ENCODE results near the gene COMMD8. TPM values are rescaled to one million over a fixed set of nuclear protein-coding genes. Genes with fewer than 3 reads are reported as not detected.

The COMMD8 gene
- total RNA-seq, 1 donor from 2014 or later, result 33.7 TPM

- no peaks in the 10 kb centered on the region for H3K36me3 ChIP-seq (ENCODE audit: control insufficient read depth, insufficient read depth, low read length)
- no peak overlapping the region for H3K4me3 ChIP-seq (ENCODE audit: low read depth, low read length)
- TF ChIP-seq CTCF (IDR thresholded peaks at IDR 0.05; ENCODE audit: insufficient read depth, low read length, poor library complexity, severe bottlenecking), result no peak
- no peaks in the 10 kb centered on the region for H3K27me3 ChIP-seq (ENCODE audit: control insufficient read depth, insufficient read depth, low read length)
- DNase-seq (ENCODE audit: low read depth), result no peak
Observed at GRCh38 chr4:47425628-47426027, 37.9 kb downstream of the COMMD8 start.

- no peak for DNase-seq (ENCODE audit: low read depth)
- TF ChIP-seq CTCF (IDR thresholded peaks at IDR 0.05; ENCODE audit: insufficient read depth, low read length, poor library complexity, severe bottlenecking), result no peak
- H3K36me3 ChIP-seq (ENCODE audit: control insufficient read depth, insufficient read depth, low read length), result no peaks in the 10 kb centered on the region
- H3K27me3 ChIP-seq (ENCODE audit: control insufficient read depth, insufficient read depth, low read length), result no peaks in the 10 kb centered on the region
- no peak overlapping the region for H3K4me3 ChIP-seq (ENCODE audit: low read depth, low read length)
Observed at GRCh38 chr4:47419296-47419695, 44.2 kb downstream of the COMMD8 start.

- H3K4me3 ChIP-seq (ENCODE audit: low read depth, low read length), result no peak overlapping the region
- H3K36me3 ChIP-seq (ENCODE audit: control insufficient read depth, insufficient read depth, low read length), result no peaks in the 10 kb centered on the region
- DNase-seq (ENCODE audit: low read depth), result no peak
- TF ChIP-seq CTCF (IDR thresholded peaks at IDR 0.05; ENCODE audit: insufficient read depth, low read length, poor library complexity, severe bottlenecking), result no peak
- no peaks in the 10 kb centered on the region for H3K27me3 ChIP-seq (ENCODE audit: control insufficient read depth, insufficient read depth, low read length)
Observed at GRCh38 chr4:47418147-47418546, 45.4 kb downstream of the COMMD8 start.

- no peaks in the 10 kb centered on the region for H3K27me3 ChIP-seq (ENCODE audit: control insufficient read depth, insufficient read depth, low read length)
- DNase-seq (ENCODE audit: low read depth), result no peak
- TF ChIP-seq CTCF (IDR thresholded peaks at IDR 0.05; ENCODE audit: insufficient read depth, low read length, poor library complexity, severe bottlenecking), result no peak
- no peaks in the 10 kb centered on the region for H3K36me3 ChIP-seq (ENCODE audit: control insufficient read depth, insufficient read depth, low read length)
- no peak overlapping the region for H3K4me3 ChIP-seq (ENCODE audit: low read depth, low read length)
Observed at GRCh38 chr4:47415719-47416118, 47.8 kb downstream of the COMMD8 start.

- TF ChIP-seq CTCF (IDR thresholded peaks at IDR 0.05; ENCODE audit: insufficient read depth, low read length, poor library complexity, severe bottlenecking), result no peak
- DNase-seq (ENCODE audit: low read depth), result peak; percentile 21
- Histone ChIP-seq H3K4me3 (ENCODE audit: low read depth, low read length) (no peak overlapping the region), H3K27me3 (ENCODE audit: control insufficient read depth, insufficient read depth, low read length) (no peaks in the 10 kb centered on the region), H3K36me3 (ENCODE audit: control insufficient read depth, insufficient read depth, low read length) (no peaks in the 10 kb centered on the region)
Observed at GRCh38 chr4:47413521-47413920, 50.0 kb downstream of the COMMD8 start.

GRCh38 chr4:47410271-47410670, 53.2 kb downstream of the COMMD8 start:
- no peak for TF ChIP-seq CTCF (IDR thresholded peaks at IDR 0.05; ENCODE audit: insufficient read depth, low read length, poor library complexity, severe bottlenecking)
- Histone ChIP-seq H3K27me3 (ENCODE audit: control insufficient read depth, insufficient read depth, low read length) (no peaks in the 10 kb centered on the region), H3K4me3 (ENCODE audit: low read depth, low read length) (no peak overlapping the region), H3K36me3 (ENCODE audit: control insufficient read depth, insufficient read depth, low read length) (no peaks in the 10 kb centered on the region)
- DNase-seq (ENCODE audit: low read depth), result no peak
